ENCODE results near the gene TMEM272.

GRCh38 chr13:51881296-51881695, 36.3 kb upstream of the TMEM272 start:
- no peak for TF ChIP-seq ARNTL (CRISPR knock-in tag; IDR thresholded peaks at IDR 0.05; ENCODE audit: borderline replicate concordance, low read depth)
- TF ChIP-seq CSDC2 (CRISPR knock-in tag; IDR thresholded peaks at IDR 0.05), result no peak
- TF ChIP-seq OSR1 (CRISPR knock-in tag; IDR thresholded peaks at IDR 0.05), result no peak
- no peak for TF ChIP-seq POU6F1 (CRISPR knock-in tag; IDR thresholded peaks at IDR 0.05; ENCODE audit: borderline replicate concordance, low read depth)
- no peak for TF ChIP-seq PATZ1 (CRISPR knock-in tag; IDR thresholded peaks at IDR 0.05; ENCODE audit: borderline replicate concordance)
- no peak for TF ChIP-seq RARB (CRISPR knock-in tag; IDR thresholded peaks at IDR 0.05)
